SU-DHL-6 (cell line): ENCODE results near the gene NMU.
"Not testable (repeated sequence)": the region's sequence is repeated elsewhere in the genome, so short reads cannot be mapped to it uniquely, and the experiment has no call there.

Experiments
- H2AFZ ChIP-seq: fragments of 200-600 bp; sonication (generic); 2 replicates; pipeline ENCODE4 v1.6.1; 2014; ENCODE audit warnings: low read depth, mild to moderate bottlenecking, moderate library complexity, mixed read lengths, antibody characterized with exemption, low read length; ENCODE audit not compliant: severe bottlenecking
- H3F3A ChIP-seq: fragments of 200-600 bp; shearing (Covaris generic); 2 replicates; pipeline ENCODE4 v1.6.0; 2016; ENCODE audit warnings: antibody characterized with exemption, mild to moderate bottlenecking; ENCODE audit not compliant: insufficient read depth
- H3K27ac ChIP-seq: fragments of 200-600 bp; sonication (generic); 2 replicates; pipeline ENCODE4 v1.5.1; 2016; ENCODE audit warnings: low read depth, mild to moderate bottlenecking, low read length, moderate library complexity, mixed read lengths
- H3K27me3 ChIP-seq: fragments of 200-600 bp; sonication (generic), shearing (Covaris generic); 2 replicates; pipeline ENCODE4 v1.6.0; 2014; ENCODE audit warnings: mild to moderate bottlenecking, low read length
- H3K36me3 ChIP-seq: fragments of 200-600 bp; sonication (generic); 2 replicates; pipeline ENCODE4 v1.6.1; 2014; ENCODE audit warnings: mild to moderate bottlenecking, low read length, mixed read lengths
- H3K4me2 ChIP-seq: fragments of 300-600, 200-600 bp; shearing (Covaris generic), sonication (generic); 2 replicates; pipeline ENCODE4 v1.6.0; 2014; ENCODE audit warnings: low read length, low read depth, mild to moderate bottlenecking; ENCODE audit not compliant: poor library complexity, severe bottlenecking
- H3K4me3 ChIP-seq: fragments of 200-600 bp; sonication (generic); 2 replicates; pipeline ENCODE4 v1.5.1; 2014; ENCODE audit warnings: antibody characterized with exemption, low read length, mild to moderate bottlenecking, mixed read lengths; ENCODE audit not compliant: insufficient read depth, poor library complexity, severe bottlenecking
- H3K79me2 ChIP-seq: fragments of 200-600 bp; sonication (generic); 2 replicates; pipeline ENCODE4 v1.6.1; 2014; ENCODE audit warnings: mild to moderate bottlenecking, low read length, moderate library complexity; ENCODE audit not compliant: insufficient read depth
- H3K9ac ChIP-seq: fragments of 200-600 bp; sonication (generic); 2 replicates; pipeline ENCODE4 v1.7.0; 2014; ENCODE audit warnings: mild to moderate bottlenecking, low read length
- H3K9me2 ChIP-seq: fragments of 200-600 bp; sonication (generic); replicated peaks from 2 replicates; pipeline ENCODE4 v1.6.1; 2014; ENCODE audit warnings: low read length; ENCODE audit not compliant: insufficient read depth
- H3K9me3 ChIP-seq: fragments of 200-600 bp; sonication (generic); 2 replicates; pipeline ENCODE4 v1.6.1; 2014; ENCODE audit warnings: low read length, mixed read lengths; ENCODE audit not compliant: insufficient read depth
- H4K20me1 ChIP-seq: fragments of 200-600 bp; sonication (generic); 2 replicates; pipeline ENCODE4 v1.6.1; 2014; ENCODE audit warnings: low read depth, mild to moderate bottlenecking, antibody characterized with exemption, low read length, moderate library complexity, mixed read lengths
- EZH2phosphoT487 ChIP-seq: fragments of 200-600 bp; sonication (generic), shearing (Covaris generic); conservative IDR thresholded peaks from 2 replicates; pipeline ENCODE4 v1.6.1; 2018; ENCODE audit warnings: mild to moderate bottlenecking, antibody characterized with exemption, low read length, moderate library complexity, mixed read lengths
- TF ChIP-seq, protein P1 (sequence below): fragments of 200-600 bp; sonication (generic); IDR thresholded peaks from one replicate; pipeline ENCODE4 v1.5.1; 2017; ENCODE audit warnings: antibody characterized with exemption, mild to moderate bottlenecking, low read length, moderate library complexity; ENCODE audit not compliant: insufficient read depth, poor library complexity, severe bottlenecking

Gene NMU

GRCh38 chr4:55635741-55636655, at the start of gene NMU:
Gene NMU, minus strand, starts transcription at chr4:55636298. Its CDS starts 106 bp downstream, at chr4:55636192.
- Histone ChIP-seq H3K9me3 (no peaks in the 10 kb centered on the region), H3F3A (no peaks in the 10 kb centered on the region), H3K27ac (no peak within 1 kb of the TSS), H3K27me3 (no peaks in the 10 kb centered on the region), H4K20me1 (no peaks in the 10 kb centered on the region), H2AFZ (no peak within 1 kb of the TSS), H3K4me2 (no peak within 1 kb of the TSS), H3K36me3 (no peaks in the 10 kb centered on the region), H3K9ac (no peak within 1 kb of the TSS), H3K9me2 (no peaks in the 10 kb centered on the region), H3K4me3 (no peak within 1 kb of the TSS), H3K79me2 (no peaks in the 10 kb centered on the region)
- no peak for TF ChIP-seq EZH2phosphoT487
- TF ChIP-seq, protein P1, sequence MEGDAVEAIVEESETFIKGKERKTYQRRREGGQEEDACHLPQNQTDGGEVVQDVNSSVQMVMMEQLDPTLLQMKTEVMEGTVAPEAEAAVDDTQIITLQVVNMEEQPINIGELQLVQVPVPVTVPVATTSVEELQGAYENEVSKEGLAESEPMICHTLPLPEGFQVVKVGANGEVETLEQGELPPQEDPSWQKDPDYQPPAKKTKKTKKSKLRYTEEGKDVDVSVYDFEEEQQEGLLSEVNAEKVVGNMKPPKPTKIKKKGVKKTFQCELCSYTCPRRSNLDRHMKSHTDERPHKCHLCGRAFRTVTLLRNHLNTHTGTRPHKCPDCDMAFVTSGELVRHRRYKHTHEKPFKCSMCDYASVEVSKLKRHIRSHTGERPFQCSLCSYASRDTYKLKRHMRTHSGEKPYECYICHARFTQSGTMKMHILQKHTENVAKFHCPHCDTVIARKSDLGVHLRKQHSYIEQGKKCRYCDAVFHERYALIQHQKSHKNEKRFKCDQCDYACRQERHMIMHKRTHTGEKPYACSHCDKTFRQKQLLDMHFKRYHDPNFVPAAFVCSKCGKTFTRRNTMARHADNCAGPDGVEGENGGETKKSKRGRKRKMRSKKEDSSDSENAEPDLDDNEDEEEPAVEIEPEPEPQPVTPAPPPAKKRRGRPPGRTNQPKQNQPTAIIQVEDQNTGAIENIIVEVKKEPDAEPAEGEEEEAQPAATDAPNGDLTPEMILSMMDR = no peak

DNA sequence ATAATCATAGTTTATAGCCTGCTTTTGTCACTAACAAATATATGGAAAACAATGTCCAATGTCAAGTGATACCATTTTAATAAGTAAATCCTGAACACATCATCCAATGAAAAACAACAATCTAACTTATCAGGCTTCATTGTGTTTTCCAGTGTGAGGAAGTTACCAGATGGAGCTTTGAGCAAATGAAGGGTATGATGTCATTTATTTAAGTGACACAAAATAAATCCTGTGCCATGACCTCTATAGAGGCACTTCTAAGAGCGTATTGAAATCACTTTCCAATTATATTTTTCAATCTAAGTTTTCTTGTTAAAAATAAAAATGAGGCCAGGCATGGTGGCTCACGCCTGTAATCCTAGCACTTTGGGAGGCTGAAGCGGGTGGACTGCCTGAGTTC, 48.2 kb upstream of the NMU start:
- Histone ChIP-seq H3K79me2 (no peaks in the 10 kb centered on the region), H3K9ac (no peak overlapping the region), H3K36me3 (no peaks in the 10 kb centered on the region), H3K4me3 (no peak overlapping the region), H3K27me3 (no peaks in the 10 kb centered on the region), H3F3A (no peaks in the 10 kb centered on the region), H3K9me2 (no peaks in the 10 kb centered on the region), H3K27ac (no peak overlapping the region), H4K20me1 (no peaks in the 10 kb centered on the region), H3K9me3 (no peaks in the 10 kb centered on the region), H3K4me2 (no peak overlapping the region), H2AFZ (no peak overlapping the region)
- TF ChIP-seq, protein P1 = no peak
- no peak for TF ChIP-seq EZH2phosphoT487

GRCh38 chr4:55682797-55683196, 46.7 kb upstream of the NMU start:
- not testable (repeated sequence) for H3K36me3 ChIP-seq, H3K4me2 ChIP-seq, H3K4me3 ChIP-seq, H2AFZ ChIP-seq, H3F3A ChIP-seq, H4K20me1 ChIP-seq, H3K79me2 ChIP-seq, H3K9me2 ChIP-seq, H3K27ac ChIP-seq, H3K9ac ChIP-seq, H3K9me3 ChIP-seq, H3K27me3 ChIP-seq

- H3K27ac ChIP-seq = no peak overlapping the region
- no peak overlapping the region for H2AFZ ChIP-seq
- H3K9me3 ChIP-seq = no peaks in the 10 kb centered on the region
- no peaks in the 10 kb centered on the region for H4K20me1 ChIP-seq
- no peaks in the 10 kb centered on the region for H3F3A ChIP-seq
- H3K79me2 ChIP-seq = no peaks in the 10 kb centered on the region
- no peaks in the 10 kb centered on the region for H3K36me3 ChIP-seq
- no peak overlapping the region for H3K4me3 ChIP-seq
- no peaks in the 10 kb centered on the region for H3K27me3 ChIP-seq
- TF ChIP-seq EZH2phosphoT487 = no peak
- TF ChIP-seq, protein P1 = no peak
- no peak overlapping the region for H3K4me2 ChIP-seq
- no peak overlapping the region for H3K9ac ChIP-seq
- H3K9me2 ChIP-seq = no peaks in the 10 kb centered on the region
Measured at GRCh38 chr4:55682295-55682694, 46.2 kb upstream of the NMU start.
